ENCODE results near the gene FLAD1. TPM values are rescaled to one million over a fixed set of nuclear protein-coding genes. Genes with fewer than 3 reads are reported as not detected.

FLAD1 gene
- total RNA-seq, 1 experiment from 2014 or later: 97.0 TPM

DNA sequence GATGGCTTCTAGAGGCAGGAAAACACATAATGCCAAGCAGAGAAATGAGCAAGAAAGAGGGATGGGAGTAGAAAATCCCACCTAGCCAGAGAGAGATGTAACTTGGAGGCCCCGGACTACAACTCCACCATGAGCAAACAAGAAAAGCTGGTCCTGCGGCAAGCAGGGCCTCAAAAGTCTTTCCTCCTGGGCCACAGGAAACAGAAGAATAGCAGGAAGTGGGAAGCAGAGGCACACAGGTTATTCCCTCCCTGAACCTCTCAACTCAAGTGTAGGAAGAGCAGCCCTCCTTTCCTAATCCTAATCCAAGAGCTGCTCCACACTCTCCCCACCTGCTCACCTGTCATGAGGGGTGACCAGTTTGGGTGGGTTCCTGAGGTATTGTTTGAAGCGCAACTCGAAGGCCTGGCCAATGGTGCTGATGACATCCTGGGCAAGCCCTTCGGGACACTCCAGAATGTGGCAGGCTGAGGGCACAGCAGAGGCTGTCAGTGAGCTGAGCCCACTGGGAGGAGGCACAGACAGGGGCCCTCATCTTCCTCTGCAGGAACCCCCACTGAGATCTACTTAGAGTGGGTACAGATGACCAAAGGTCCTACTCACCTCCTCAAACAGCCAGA lies 15.7 kb upstream of the FLAD1 start:
- Mint-ChIP-seq H3K27me3 (ENCODE audit: low read depth) (no peaks in the 10 kb centered on the region), H3K9me3 (no peaks in the 10 kb centered on the region), H3K36me3 (ENCODE audit: insufficient read depth in 1 of 3, low read depth in 3 of 3) (peaks cover 42 to 68% (median 55%) of the 10 kb centered on the region in 3 experiments), H3K27ac (no peak overlapping the region; a peak in 1 of 7 replicates), H3K4me1 (peaks cover 48% of the 10 kb centered on the region in 2 experiments), H3K4me3 (no peak overlapping the region)
- H3K79me2 ChIP-seq (ENCODE audit: insufficient read depth, low read length): peaks cover 10% of the 10 kb centered on the region; the same call in 1 of the 2 replicates
- H4K20me1 ChIP-seq (ENCODE audit: control insufficient read depth, insufficient read depth, insufficient read length): peaks cover 2% of the 10 kb centered on the region
- DNase-seq: no peak
- no peak overlapping the region for H2AK5ac ChIP-seq (ENCODE audit: insufficient read length, low read length)
- H4K5ac ChIP-seq (ENCODE audit: insufficient read length, low read depth, low read length): no peak overlapping the region
- no peak overlapping the region for H2BK5ac ChIP-seq (ENCODE audit: insufficient read length, low read length)
- peaks cover 4% of the 10 kb centered on the region; the same call in 1 of the 2 replicates for H3K4me1 ChIP-seq (ENCODE audit: insufficient read depth, low read length)
- no peak overlapping the region for H3K9ac ChIP-seq (ENCODE audit: extremely low read depth, insufficient read length, low read length)
- H3K79me1 ChIP-seq (ENCODE audit: insufficient read depth, low read depth, low read length, poor library complexity, severe bottlenecking): peaks cover 7% of the 10 kb centered on the region
- no peaks in the 10 kb centered on the region for H3K9me3 ChIP-seq (ENCODE audit: control insufficient read depth, low read depth, low read length)
- H3K56ac ChIP-seq (ENCODE audit: insufficient read length, low read depth, low read length): no peak overlapping the region
- H3K23ac ChIP-seq (ENCODE audit: insufficient read length, low read depth, low read length): no peak overlapping the region
- no peak overlapping the region for H4K8ac ChIP-seq (replicated peaks; ENCODE audit: insufficient read length, low read depth, low read length)
- TF ChIP-seq, protein P1, sequence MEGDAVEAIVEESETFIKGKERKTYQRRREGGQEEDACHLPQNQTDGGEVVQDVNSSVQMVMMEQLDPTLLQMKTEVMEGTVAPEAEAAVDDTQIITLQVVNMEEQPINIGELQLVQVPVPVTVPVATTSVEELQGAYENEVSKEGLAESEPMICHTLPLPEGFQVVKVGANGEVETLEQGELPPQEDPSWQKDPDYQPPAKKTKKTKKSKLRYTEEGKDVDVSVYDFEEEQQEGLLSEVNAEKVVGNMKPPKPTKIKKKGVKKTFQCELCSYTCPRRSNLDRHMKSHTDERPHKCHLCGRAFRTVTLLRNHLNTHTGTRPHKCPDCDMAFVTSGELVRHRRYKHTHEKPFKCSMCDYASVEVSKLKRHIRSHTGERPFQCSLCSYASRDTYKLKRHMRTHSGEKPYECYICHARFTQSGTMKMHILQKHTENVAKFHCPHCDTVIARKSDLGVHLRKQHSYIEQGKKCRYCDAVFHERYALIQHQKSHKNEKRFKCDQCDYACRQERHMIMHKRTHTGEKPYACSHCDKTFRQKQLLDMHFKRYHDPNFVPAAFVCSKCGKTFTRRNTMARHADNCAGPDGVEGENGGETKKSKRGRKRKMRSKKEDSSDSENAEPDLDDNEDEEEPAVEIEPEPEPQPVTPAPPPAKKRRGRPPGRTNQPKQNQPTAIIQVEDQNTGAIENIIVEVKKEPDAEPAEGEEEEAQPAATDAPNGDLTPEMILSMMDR (conservative IDR thresholded peaks at IDR 0.05): no peak
- H3K14ac ChIP-seq (ENCODE audit: insufficient read depth, low read length): no peak overlapping the region
- no peak overlapping the region for H2AFZ ChIP-seq (ENCODE audit: low read length)
- no peak overlapping the region for H2BK15ac ChIP-seq (ENCODE audit: low read depth, low read length)
- peaks cover 25% of the 10 kb centered on the region for H3K23me2 ChIP-seq (ENCODE audit: insufficient read length, low read depth, low read length, poor library complexity, severe bottlenecking)
- no peak overlapping the region for H2BK12ac ChIP-seq (ENCODE audit: insufficient read length, low read depth, low read length)
- H3K27me3 ChIP-seq (ENCODE audit: insufficient read depth, low read length): no peaks in the 10 kb centered on the region
- no peak overlapping the region for H3K27ac ChIP-seq (ENCODE audit: insufficient read length, low read depth, low read length)
- no CpG with 5 or more reads among the region's 5 CpGs for WGBS (ENCODE audit: extremely low coverage, insufficient read length, low lambda C conversion rate)
- H4K91ac ChIP-seq (ENCODE audit: insufficient read length, low read depth, low read length): no peak overlapping the region
- H2BK20ac ChIP-seq (ENCODE audit: low read depth, low read length, poor library complexity, severe bottlenecking): no peak overlapping the region
- H3K4ac ChIP-seq (ENCODE audit: low read depth, low read length): no peak overlapping the region
- H3K4me2 ChIP-seq (ENCODE audit: insufficient read depth, insufficient read length, low read length): no peak overlapping the region
- no peak overlapping the region for H2BK120ac ChIP-seq (ENCODE audit: low read depth, low read length, poor library complexity, severe bottlenecking)
- H3K18ac ChIP-seq (ENCODE audit: insufficient read length, low read depth, low read length): no peak overlapping the region
- H3T11ph ChIP-seq (ENCODE audit: low read length): no peak overlapping the region

Data from H9 (cell line).